Measurements from ENCODE around the gene PROM1. TPM values are rescaled to one million over a fixed set of nuclear protein-coding genes. Genes with fewer than 3 reads are reported as not detected.

PROM1 gene
- total and polyA plus RNA-seq, 2 of the 4 experiments (the other 2 are of a cell fraction): not detected

GRCh38 chr4:16123356-16124084 is 39.7 kb upstream of the PROM1 start:
- Histone ChIP-seq H3K27ac (ENCODE audit: insufficient read depth, low read length) (no peak overlapping the region), H3K9me3 (ENCODE audit: control insufficient read depth, insufficient read depth, low read length) (no peaks in the 10 kb centered on the region), H3K9ac (ENCODE audit: low read depth, low read length) (no peak overlapping the region), H2BK20ac (ENCODE audit: low read depth, low read length) (no peak overlapping the region), H3K14ac (replicated peaks; ENCODE audit: low read depth, low read length) (no peak overlapping the region), H3K4ac (ENCODE audit: low read depth, low read length) (no peak overlapping the region), H3K23ac (ENCODE audit: low read depth, low read length) (no peak overlapping the region), H2AK5ac (ENCODE audit: low read depth, low read length) (no peak overlapping the region), H3K56ac (ENCODE audit: extremely low read depth, insufficient read depth, low read length) (no peak overlapping the region), H2BK15ac (ENCODE audit: low read depth, low read length) (no peak overlapping the region), H4K8ac (ENCODE audit: low read depth in 2 of 2, low read length in 2 of 2) (no peak overlapping the region), H4K5ac (ENCODE audit: low read depth, low read length) (no peak overlapping the region), H3K36me3 (ENCODE audit: control insufficient read depth, insufficient read depth, low read length) (no peaks in the 10 kb centered on the region), H2BK120ac (ENCODE audit: low read depth, low read length) (no peak overlapping the region), H3K79me1 (ENCODE audit: low read depth in 1 of 2, low read length in 2 of 2) (no peaks in the 10 kb centered on the region), H3K9me1 (ENCODE audit: insufficient read depth, low read length) (no peaks in the 10 kb centered on the region), H2AFZ (replicated peaks; ENCODE audit: low read length, poor library complexity) (no peak overlapping the region), H4K20me1 (ENCODE audit: insufficient read depth, low read length) (no peaks in the 10 kb centered on the region), H3K18ac (ENCODE audit: low read depth, low read length) (no peak overlapping the region), H4K91ac (ENCODE audit: insufficient read depth, low read depth, low read length) (no peak overlapping the region), H3K4me3 (ENCODE audit: insufficient read depth, low read depth, low read length) (no peak overlapping the region), H3K27me3 (ENCODE audit: control insufficient read depth, insufficient read depth, low read length) (peaks cover 41% of the 10 kb centered on the region), H2BK5ac (ENCODE audit: low read depth, low read length, poor library complexity, severe bottlenecking) (no peak overlapping the region), H3K4me1 (ENCODE audit: control insufficient read depth, insufficient read depth, low read length) (no peaks in the 10 kb centered on the region), H2AK9ac (replicated peaks; ENCODE audit: low read depth, low read length, poor library complexity) (no peak overlapping the region), H3K4me2 (ENCODE audit: low read depth, low read length) (no peak overlapping the region)
- ATAC-seq (ENCODE audit: low read depth) (no peak), DNase-seq (no peak)
- 52% methylated on average over 2 of the region's 7 CpGs; no CpG with 5 or more reads in 1 of the 2 experiments for WGBS, 2 experiments (ENCODE audit: extremely low coverage in 2 of 2, insufficient read length in 1 of 2)
- TF ChIP-seq RCOR1 (IDR thresholded peaks at IDR 0.05; ENCODE audit: insufficient replicate concordance, low read length) (no peak), SMC3 (IDR thresholded peaks at IDR 0.05; ENCODE audit: low read depth, low read length) (no peak), FOS (IDR thresholded peaks at IDR 0.05; ENCODE audit: low read depth, low read length) (no peak), MAZ (IDR thresholded peaks at IDR 0.05; ENCODE audit: borderline replicate concordance, low read depth, low read length) (no peak), NFE2L2 (IDR thresholded peaks at IDR 0.05; ENCODE audit: low read depth, low read length) (no peak), CEBPB (IDR thresholded peaks at IDR 0.05; ENCODE audit: low read depth, low read length) (no peak), BHLHE40 (IDR thresholded peaks at IDR 0.05; ENCODE audit: low read depth, low read length) (no peak), CTCF (conservative IDR thresholded peaks at IDR 0.05; ENCODE audit: low read depth, low read length) (no peak), RAD21 (IDR thresholded peaks at IDR 0.05; ENCODE audit: low read length) (no peak), MXI1 (IDR thresholded peaks at IDR 0.05; ENCODE audit: borderline replicate concordance, low read depth, low read length) (no peak), POLR2A (IDR thresholded peaks at IDR 0.05; ENCODE audit: low read depth, low read length) (no peak), USF2 (IDR thresholded peaks at IDR 0.05; ENCODE audit: low read depth, low read length) (no peak), CHD1 (IDR thresholded peaks at IDR 0.05; ENCODE audit: low read depth, low read length) (no peak), MAFK (IDR thresholded peaks at IDR 0.05; ENCODE audit: low read depth, low read length) (no peak), ELK1 (IDR thresholded peaks at IDR 0.05; ENCODE audit: borderline replicate concordance, low read depth, low read length) (no peak), RFX5 (IDR thresholded peaks at IDR 0.05; ENCODE audit: low read depth, low read length) (no peak)
- POLR2A ChIA-PET (ENCODE audit: unreplicated experiment): no interaction called here
- dilution Hi-C loops (cut with HindIII; ENCODE audit: low sequenced_read_pairs, unreplicated experiment): no loop called here
- CTCF ChIA-PET: no interaction called here
- in situ Hi-C loops (cut with MboI; ENCODE audit: low sequenced_read_pairs): no loop called here
- no TSS peak for BruUV-seq (replicated peaks)
- intact Hi-C loops (cut with micrococcal nuclease): no loop called here
